ENCODE data around the gene TRIM10. TPM values are rescaled to one million over a fixed set of nuclear protein-coding genes. Genes with fewer than 3 reads are reported as not detected.

Gene TRIM10
- total and polyA plus RNA-seq, 3 donors from 2014 or later = 0.17 to 0.25 TPM; not detected in 1

DNA sequence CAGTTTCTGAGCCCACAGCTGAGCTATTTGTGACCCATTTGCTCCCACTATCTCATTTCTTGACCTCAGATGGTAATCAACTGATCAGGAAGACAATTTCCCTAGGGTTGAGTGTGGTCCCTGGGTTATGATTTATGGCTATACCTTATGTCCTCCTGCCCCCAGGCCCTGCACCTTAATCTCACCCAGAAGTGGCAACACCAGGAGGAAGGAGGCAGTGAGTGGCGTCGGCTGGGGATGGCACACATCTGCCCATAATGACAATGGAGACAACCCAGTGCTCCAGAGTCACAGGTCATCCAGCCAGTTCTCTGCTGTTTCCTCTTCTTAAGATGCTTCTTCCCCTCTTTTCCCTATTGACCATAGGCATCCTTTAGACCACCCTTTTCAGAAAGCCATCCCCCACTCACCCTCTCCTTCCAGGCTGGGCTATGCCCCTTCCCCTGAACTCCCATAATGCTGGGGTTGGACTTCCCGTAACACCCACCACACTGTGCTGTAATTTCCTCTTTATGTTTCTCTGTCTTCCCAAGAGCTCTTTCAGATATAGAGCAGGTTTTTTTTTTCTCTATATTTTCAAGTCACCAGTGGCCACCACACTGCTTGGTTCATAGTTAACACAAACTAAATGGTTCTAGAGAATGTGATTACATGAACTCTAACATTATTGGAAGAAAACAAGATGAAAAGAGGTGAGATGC is 8.0 kb downstream of the TRIM10 start:
- Histone ChIP-seq H3K9me3 (no peaks in the 10 kb centered on the region), H3K27me3 (no peaks in the 10 kb centered on the region), H3K4me3 (no peak overlapping the region), H3K27ac (no peak overlapping the region), H3K4me1 (no peaks in the 10 kb centered on the region), H3K36me3 (ENCODE audit: low read depth, missing control alignments) (no peaks in the 10 kb centered on the region)
- DNase-seq = no peak
- WGBS, 2 donors = 82 to 86% methylated on average over 3 of the region's 3 CpGs
- intact Hi-C loops (cut with DNase I; ENCODE audit: low total_unique reads) = no loop called here
- TF ChIP-seq, protein P1, sequence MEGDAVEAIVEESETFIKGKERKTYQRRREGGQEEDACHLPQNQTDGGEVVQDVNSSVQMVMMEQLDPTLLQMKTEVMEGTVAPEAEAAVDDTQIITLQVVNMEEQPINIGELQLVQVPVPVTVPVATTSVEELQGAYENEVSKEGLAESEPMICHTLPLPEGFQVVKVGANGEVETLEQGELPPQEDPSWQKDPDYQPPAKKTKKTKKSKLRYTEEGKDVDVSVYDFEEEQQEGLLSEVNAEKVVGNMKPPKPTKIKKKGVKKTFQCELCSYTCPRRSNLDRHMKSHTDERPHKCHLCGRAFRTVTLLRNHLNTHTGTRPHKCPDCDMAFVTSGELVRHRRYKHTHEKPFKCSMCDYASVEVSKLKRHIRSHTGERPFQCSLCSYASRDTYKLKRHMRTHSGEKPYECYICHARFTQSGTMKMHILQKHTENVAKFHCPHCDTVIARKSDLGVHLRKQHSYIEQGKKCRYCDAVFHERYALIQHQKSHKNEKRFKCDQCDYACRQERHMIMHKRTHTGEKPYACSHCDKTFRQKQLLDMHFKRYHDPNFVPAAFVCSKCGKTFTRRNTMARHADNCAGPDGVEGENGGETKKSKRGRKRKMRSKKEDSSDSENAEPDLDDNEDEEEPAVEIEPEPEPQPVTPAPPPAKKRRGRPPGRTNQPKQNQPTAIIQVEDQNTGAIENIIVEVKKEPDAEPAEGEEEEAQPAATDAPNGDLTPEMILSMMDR (IDR thresholded peaks at IDR 0.05) = no peak
- no peak for TF ChIP-seq POLR2A (IDR thresholded peaks at IDR 0.05)

DNA sequence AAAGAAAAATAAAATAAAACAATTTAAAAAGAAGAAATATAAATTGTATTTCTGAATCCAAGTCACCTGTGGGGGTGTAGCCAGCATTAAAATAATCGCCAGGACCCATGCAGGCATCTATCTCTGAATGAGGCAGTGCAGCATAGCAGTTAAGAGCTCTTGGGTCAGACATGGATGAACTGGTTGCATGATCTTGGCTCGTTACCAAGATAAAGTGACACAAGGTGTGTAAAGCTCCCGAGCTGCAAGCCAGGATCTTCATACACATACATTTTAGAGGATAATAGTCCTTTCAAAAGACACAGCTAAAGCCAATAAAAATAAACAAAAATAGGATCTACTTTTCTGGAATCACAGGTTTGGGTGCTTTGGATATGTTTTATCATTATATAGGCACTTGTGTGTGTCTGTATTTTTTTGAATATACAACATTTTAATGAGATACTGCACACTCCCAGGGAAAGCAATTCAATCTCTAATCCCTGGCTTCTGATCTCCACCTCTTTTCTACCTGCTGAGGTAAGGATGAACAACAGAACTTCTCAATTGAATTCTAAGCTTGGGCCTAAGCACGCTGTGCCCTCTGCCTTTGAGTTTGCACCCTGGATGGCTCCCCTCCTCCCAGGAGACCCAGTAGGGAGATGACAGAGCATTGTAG is 8.9 kb downstream of the TRIM10 start:
- H3K9me3 ChIP-seq = no peaks in the 10 kb centered on the region
- H3K4me3 ChIP-seq = no peak overlapping the region
- no peak for DNase-seq
- no peaks in the 10 kb centered on the region for H3K4me1 ChIP-seq
- H3K36me3 ChIP-seq (ENCODE audit: low read depth, missing control alignments) = no peaks in the 10 kb centered on the region
- intact Hi-C loops (cut with DNase I; ENCODE audit: low total_unique reads) = no loop called here
- WGBS, 2 donors = 59 to 76% methylated on average over 4 of the region's 4 CpGs
- no peak for TF ChIP-seq POLR2A (IDR thresholded peaks at IDR 0.05)
- TF ChIP-seq, protein P1 (IDR thresholded peaks at IDR 0.05) = no peak
- no peak overlapping the region for H3K27ac ChIP-seq
- no peaks in the 10 kb centered on the region for H3K27me3 ChIP-seq

DNA sequence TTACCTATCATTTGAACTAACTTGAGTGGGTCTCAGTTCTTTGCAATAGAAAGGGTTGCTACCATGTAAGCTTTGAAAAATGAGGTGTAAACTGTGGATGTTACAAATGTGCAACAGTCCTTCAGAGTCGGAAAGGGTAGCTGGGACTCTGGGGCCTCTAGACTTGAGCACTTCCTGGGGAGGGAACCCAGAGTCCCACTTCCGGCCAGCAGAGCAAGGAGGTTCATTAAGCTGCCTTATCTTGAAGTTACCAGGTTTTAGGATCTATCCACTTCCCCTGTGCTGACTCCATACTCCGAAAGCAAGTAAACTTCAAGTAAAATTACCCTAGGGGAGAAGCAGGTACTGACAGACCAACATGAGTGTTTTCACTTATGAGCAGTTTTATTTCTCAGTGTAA is 9.4 kb downstream of the TRIM10 start:
- H3K36me3 ChIP-seq (ENCODE audit: low read depth, missing control alignments) = no peaks in the 10 kb centered on the region
- TF ChIP-seq, protein P1 (IDR thresholded peaks at IDR 0.05) = no peak
- no peak for TF ChIP-seq POLR2A (IDR thresholded peaks at IDR 0.05)
- no peak overlapping the region for H3K27ac ChIP-seq
- intact Hi-C loops (cut with DNase I; ENCODE audit: low total_unique reads) = no loop called here
- DNase-seq = no peak
- H3K27me3 ChIP-seq = no peaks in the 10 kb centered on the region
- no peaks in the 10 kb centered on the region for H3K4me1 ChIP-seq
- WGBS, 2 donors = 64 to 69% methylated on average over 3 of the region's 3 CpGs
- no peaks in the 10 kb centered on the region for H3K9me3 ChIP-seq
- no peak overlapping the region for H3K4me3 ChIP-seq

DNA sequence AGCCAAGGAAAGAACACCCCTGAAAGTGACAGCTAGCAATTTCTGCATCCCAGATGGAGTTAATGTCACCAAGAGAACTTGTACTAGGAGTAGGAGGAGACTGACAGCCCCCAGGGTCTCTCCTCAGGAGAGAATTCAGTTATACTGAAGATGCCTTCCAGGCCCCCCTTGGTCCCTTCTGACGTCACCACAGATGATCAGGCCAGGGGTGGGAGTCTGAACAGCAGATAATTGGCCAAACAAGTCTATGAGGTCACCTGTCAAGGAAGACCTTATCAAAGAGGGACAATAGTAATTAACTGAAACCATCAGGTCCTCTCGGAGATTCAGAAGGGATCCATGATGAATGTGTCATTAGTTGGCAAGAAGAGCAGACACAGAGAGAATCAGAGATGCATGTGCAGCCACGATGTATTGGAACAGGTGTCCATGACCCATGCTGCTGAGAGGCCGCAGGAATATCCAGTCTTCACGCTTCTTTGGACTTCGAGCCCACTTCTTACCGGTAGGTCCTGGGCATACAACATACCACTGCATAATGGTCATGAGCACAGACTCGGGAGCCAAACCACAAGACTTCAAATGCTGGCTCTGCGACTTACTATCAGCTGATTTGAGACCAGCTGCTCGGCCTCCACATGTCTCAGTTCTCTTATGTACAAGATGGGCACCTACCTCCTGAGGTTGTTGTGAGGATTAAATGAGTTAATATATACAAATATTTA is 10.2 kb downstream of the TRIM10 start:
- intact Hi-C loops (cut with DNase I; ENCODE audit: low total_unique reads) = no loop called here

More for the DNA sequence above, 10.2 kb downstream of the TRIM10 start:
- no peak overlapping the region for H3K27ac ChIP-seq
- H3K27me3 ChIP-seq = no peaks in the 10 kb centered on the region
- H3K36me3 ChIP-seq (ENCODE audit: low read depth, missing control alignments) = no peaks in the 10 kb centered on the region
- no peak for TF ChIP-seq POLR2A (IDR thresholded peaks at IDR 0.05)
- TF ChIP-seq, protein P1 (IDR thresholded peaks at IDR 0.05) = no peak
- no peak overlapping the region for H3K4me3 ChIP-seq
- 82 to 87% methylated on average over 10 of the region's 10 CpGs for WGBS, 2 donors
- H3K4me1 ChIP-seq = no peaks in the 10 kb centered on the region
- H3K9me3 ChIP-seq = no peaks in the 10 kb centered on the region
- DNase-seq = no peak
